ENCODE data around the gene OSBPL2.
A peak's percentile ranks its signal among the peaks of the same experiment; 100 is the strongest.

The OSBPL2 gene

GRCh38 chr20:62328684-62329388 is 90.5 kb downstream of the OSBPL2 start:
- H3K36me3 ChIP-seq (ENCODE audit: control insufficient read depth in 2 of 2, insufficient read depth in 1 of 2, low read length in 2 of 2) = peaks cover 0 to 92% of the 10 kb centered on the region in 2 experiments; a peak in 2 of 3 replicates
- no peak overlapping the region for H3K4me3 ChIP-seq (ENCODE audit: low read depth, low read length)
- ChIA-PET POLR2A (interaction anchor here (0.6 to 1.3 kb wide), 2 partner anchors 9 to 10 kb away, joined by 3 read pairs; no protein-coding TSS in a partner anchor), CTCF (interaction anchor here (1.2 kb wide), 1 partner anchor 54 kb away, joined by 6 read pairs; no protein-coding TSS in a partner anchor)
- no peaks in the 10 kb centered on the region for H3K9me3 ChIP-seq (ENCODE audit: control insufficient read depth, insufficient read depth, low read depth, low read length)
- H3K27ac ChIP-seq (ENCODE audit: extremely low read depth, low read depth, low read length) = no peak overlapping the region
- no peak for TF ChIP-seq ZNF114 (tag by site-specific recombination; IDR thresholded peaks at IDR 0.05)
- TF ChIP-seq ZNF600 (tag by site-specific recombination; IDR thresholded peaks at IDR 0.05) = 0 out of 2 replicates have a peak, but pooled peaks have one; percentile 12
- H3K4me1 ChIP-seq (ENCODE audit: control insufficient read depth, insufficient read depth, low read length) = no peaks in the 10 kb centered on the region

GRCh38 chr20:62329389-62330377 is 91.4 kb downstream of the OSBPL2 start:
- ChIA-PET CTCF (interaction anchor here (1.2 kb wide), 1 partner anchor 54 kb away, joined by 6 read pairs; no protein-coding TSS in a partner anchor), POLR2A (interaction anchor here (0.6 to 1.3 kb wide), 2 partner anchors 10 kb away, joined by 3 read pairs; no protein-coding TSS in a partner anchor)
- TF ChIP-seq EGR2 (tag by site-specific recombination; IDR thresholded peaks at IDR 0.05; ENCODE audit: low read depth) (peak; percentile 75), ZNF707 (tag by site-specific recombination; IDR thresholded peaks at IDR 0.05) (no peak), GLIS1 (tag by site-specific recombination; IDR thresholded peaks at IDR 0.05) (peak; percentile 83), ZFHX2 (tag by site-specific recombination; conservative IDR thresholded peaks at IDR 0.05) (peak; percentile 76)

DNA sequence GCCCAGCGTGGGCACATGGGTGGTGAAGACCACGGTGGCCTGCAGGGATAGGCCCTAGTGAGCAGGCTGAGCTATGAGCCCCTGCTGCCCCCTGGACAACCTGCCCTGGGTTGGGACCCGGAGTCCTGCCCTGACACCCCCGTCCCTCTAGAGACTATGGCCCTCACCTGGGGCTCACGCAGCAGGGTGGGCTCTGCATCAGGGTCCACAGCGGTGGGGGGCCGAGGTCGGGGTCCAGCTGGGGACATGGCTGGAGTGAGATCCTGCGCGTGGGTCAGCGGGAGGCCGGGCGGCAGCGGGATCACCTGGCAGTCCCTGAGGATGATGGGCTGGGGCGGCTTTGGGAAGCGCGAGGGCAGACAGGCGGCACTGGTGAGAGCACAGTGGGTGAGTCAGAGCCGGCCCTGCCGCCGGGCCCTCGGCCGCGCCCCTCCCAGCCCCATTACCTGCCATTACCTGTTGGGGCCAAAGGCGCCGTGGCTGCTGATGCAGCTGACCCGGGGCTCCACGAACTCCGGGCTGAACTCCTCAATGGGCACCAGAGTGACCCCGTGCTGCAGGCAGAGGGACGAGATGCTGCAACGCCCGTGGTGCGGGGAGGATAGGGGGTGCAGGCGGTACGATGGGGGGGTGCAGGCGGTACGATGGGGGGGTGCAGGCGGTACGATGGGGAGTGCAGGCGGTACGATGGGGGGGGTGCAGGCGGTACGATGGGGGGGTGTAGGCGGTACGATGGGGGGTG is 92.4 kb downstream of the OSBPL2 start:
- POLR2A ChIA-PET = interaction anchor here (0.7 kb wide), 1 partner anchor 14 kb away, joined by 4 read pairs; no protein-coding TSS in a partner anchor
- TF ChIP-seq ZNF280D (tag by site-specific recombination; IDR thresholded peaks at IDR 0.05) (no peak), ZNF488 (tag by site-specific recombination; IDR thresholded peaks at IDR 0.05) (no peak), ZNF544 (tag by site-specific recombination; IDR thresholded peaks at IDR 0.05) (no peak), KLF1 (tag by site-specific recombination; IDR thresholded peaks at IDR 0.05) (no peak), GLI4 (tag by site-specific recombination; IDR thresholded peaks at IDR 0.05) (no peak), ZNF449 (tag by site-specific recombination; IDR thresholded peaks at IDR 0.05) (no peak), ZNF514 (tag by site-specific recombination; IDR thresholded peaks at IDR 0.05) (no peak), ZNF768 (tag by site-specific recombination; IDR thresholded peaks at IDR 0.05) (no peak), PRDM1 (tag by site-specific recombination; IDR thresholded peaks at IDR 0.05) (no peak), HOXA7 (CRISPR knock-in tag; IDR thresholded peaks at IDR 0.05; ENCODE audit: borderline replicate concordance) (no peak), KLF9 (tag by site-specific recombination; IDR thresholded peaks at IDR 0.05; ENCODE audit: low read depth) (no peak), ZNF48 (tag by site-specific recombination; IDR thresholded peaks at IDR 0.05) (no peak), KLF8 (tag by site-specific recombination; IDR thresholded peaks at IDR 0.05) (no peak)
- TF ChIP-seq, protein P1, sequence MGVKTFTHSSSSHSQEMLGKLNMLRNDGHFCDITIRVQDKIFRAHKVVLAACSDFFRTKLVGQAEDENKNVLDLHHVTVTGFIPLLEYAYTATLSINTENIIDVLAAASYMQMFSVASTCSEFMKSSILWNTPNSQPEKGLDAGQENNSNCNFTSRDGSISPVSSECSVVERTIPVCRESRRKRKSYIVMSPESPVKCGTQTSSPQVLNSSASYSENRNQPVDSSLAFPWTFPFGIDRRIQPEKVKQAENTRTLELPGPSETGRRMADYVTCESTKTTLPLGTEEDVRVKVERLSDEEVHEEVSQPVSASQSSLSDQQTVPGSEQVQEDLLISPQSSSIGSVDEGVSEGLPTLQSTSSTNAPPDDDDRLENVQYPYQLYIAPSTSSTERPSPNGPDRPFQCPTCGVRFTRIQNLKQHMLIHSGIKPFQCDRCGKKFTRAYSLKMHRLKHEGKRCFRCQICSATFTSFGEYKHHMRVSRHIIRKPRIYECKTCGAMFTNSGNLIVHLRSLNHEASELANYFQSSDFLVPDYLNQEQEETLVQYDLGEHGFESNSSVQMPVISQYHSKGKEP (tag by site-specific recombination; IDR thresholded peaks at IDR 0.05) = no peak

More at GRCh38 chr20:62329389-62330377, 91.4 kb downstream of the OSBPL2 start:
- Histone ChIP-seq H3K27ac (ENCODE audit: extremely low read depth, low read depth, low read length) (no peak overlapping the region), H3K9me3 (ENCODE audit: control insufficient read depth, insufficient read depth, low read depth, low read length) (no peaks in the 10 kb centered on the region), H3K4me3 (ENCODE audit: low read depth, low read length) (no peak overlapping the region), H3K4me1 (ENCODE audit: control insufficient read depth, insufficient read depth, low read length) (no peaks in the 10 kb centered on the region), H3K36me3 (ENCODE audit: control insufficient read depth in 2 of 2, insufficient read depth in 1 of 2, low read length in 2 of 2) (peaks cover 0 to 89% of the 10 kb centered on the region in 2 experiments; a peak in 2 of 3 replicates)

More for the DNA sequence above, 92.4 kb downstream of the OSBPL2 start:
- H3K27ac ChIP-seq (ENCODE audit: extremely low read depth, low read depth, low read length) = no peak overlapping the region
- H3K9me3 ChIP-seq (ENCODE audit: control insufficient read depth, insufficient read depth, low read depth, low read length) = no peaks in the 10 kb centered on the region
- H3K36me3 ChIP-seq (ENCODE audit: control insufficient read depth in 2 of 2, insufficient read depth in 1 of 2, low read length in 2 of 2) = peaks cover 0 to 85% of the 10 kb centered on the region in 2 experiments; a peak in 2 of 3 replicates
- CTCF ChIA-PET = interaction anchor here (0.5 kb wide), 1 partner anchor 37 kb away, joined by 3 read pairs; no protein-coding TSS in a partner anchor
- no peak overlapping the region for H3K4me3 ChIP-seq (ENCODE audit: low read depth, low read length)
- H3K4me1 ChIP-seq (ENCODE audit: control insufficient read depth, insufficient read depth, low read length) = no peaks in the 10 kb centered on the region

Data from HEK293 (cell line).